OCI-LY7 (cell line): Measurements from ENCODE around the gene VCX3A.

Experiments used
- EZH2phosphoT487 ChIP-seq: fragments of 200-600 bp; sonication (generic); IDR thresholded peaks from 2 replicates; pipeline ENCODE4 v1.6.1; 2018; ENCODE audit warnings: low read depth, borderline replicate concordance, mild to moderate bottlenecking, mixed run types, antibody characterized with exemption, low read length, moderate library complexity, mixed read lengths
- TF ChIP-seq, protein P1 (sequence below): fragments of 200-600 bp; sonication (generic); conservative IDR thresholded peaks from 2 replicates; pipeline ENCODE4 v1.5.1; 2014; ENCODE audit warnings: mild to moderate bottlenecking, antibody characterized with exemption, low read length, moderate library complexity, mixed read lengths

- TF ChIP-seq, protein P1, sequence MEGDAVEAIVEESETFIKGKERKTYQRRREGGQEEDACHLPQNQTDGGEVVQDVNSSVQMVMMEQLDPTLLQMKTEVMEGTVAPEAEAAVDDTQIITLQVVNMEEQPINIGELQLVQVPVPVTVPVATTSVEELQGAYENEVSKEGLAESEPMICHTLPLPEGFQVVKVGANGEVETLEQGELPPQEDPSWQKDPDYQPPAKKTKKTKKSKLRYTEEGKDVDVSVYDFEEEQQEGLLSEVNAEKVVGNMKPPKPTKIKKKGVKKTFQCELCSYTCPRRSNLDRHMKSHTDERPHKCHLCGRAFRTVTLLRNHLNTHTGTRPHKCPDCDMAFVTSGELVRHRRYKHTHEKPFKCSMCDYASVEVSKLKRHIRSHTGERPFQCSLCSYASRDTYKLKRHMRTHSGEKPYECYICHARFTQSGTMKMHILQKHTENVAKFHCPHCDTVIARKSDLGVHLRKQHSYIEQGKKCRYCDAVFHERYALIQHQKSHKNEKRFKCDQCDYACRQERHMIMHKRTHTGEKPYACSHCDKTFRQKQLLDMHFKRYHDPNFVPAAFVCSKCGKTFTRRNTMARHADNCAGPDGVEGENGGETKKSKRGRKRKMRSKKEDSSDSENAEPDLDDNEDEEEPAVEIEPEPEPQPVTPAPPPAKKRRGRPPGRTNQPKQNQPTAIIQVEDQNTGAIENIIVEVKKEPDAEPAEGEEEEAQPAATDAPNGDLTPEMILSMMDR = no peak
- TF ChIP-seq EZH2phosphoT487 = no peak
Observed at GRCh38 chrX:6550999-6551398, 16.1 kb upstream of the VCX3A start.
